ENCODE data around the gene RGPD8.

GRCh38 chr2:112481050-112481527 is 47.6 kb upstream of the RGPD8 start:
- TF ChIP-seq EZH2 (IDR thresholded peaks at IDR 0.05; ENCODE audit: borderline replicate concordance, low read length): no peak
- TF ChIP-seq, protein P1, sequence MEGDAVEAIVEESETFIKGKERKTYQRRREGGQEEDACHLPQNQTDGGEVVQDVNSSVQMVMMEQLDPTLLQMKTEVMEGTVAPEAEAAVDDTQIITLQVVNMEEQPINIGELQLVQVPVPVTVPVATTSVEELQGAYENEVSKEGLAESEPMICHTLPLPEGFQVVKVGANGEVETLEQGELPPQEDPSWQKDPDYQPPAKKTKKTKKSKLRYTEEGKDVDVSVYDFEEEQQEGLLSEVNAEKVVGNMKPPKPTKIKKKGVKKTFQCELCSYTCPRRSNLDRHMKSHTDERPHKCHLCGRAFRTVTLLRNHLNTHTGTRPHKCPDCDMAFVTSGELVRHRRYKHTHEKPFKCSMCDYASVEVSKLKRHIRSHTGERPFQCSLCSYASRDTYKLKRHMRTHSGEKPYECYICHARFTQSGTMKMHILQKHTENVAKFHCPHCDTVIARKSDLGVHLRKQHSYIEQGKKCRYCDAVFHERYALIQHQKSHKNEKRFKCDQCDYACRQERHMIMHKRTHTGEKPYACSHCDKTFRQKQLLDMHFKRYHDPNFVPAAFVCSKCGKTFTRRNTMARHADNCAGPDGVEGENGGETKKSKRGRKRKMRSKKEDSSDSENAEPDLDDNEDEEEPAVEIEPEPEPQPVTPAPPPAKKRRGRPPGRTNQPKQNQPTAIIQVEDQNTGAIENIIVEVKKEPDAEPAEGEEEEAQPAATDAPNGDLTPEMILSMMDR (conservative IDR thresholded peaks at IDR 0.05 in 1 of 2, IDR thresholded peaks at IDR 0.05 in 1 of 2; ENCODE audit: extremely low read depth in 1 of 2, insufficient read depth in 1 of 2, low read depth in 1 of 2, low read length in 2 of 2): peak; percentile 71 to 94

Measured in mammary epithelial cell (primary cell).